ENCODE results near the gene DOK3.
A peak's percentile ranks its signal among the peaks of the same experiment; 100 is the strongest.

The DOK3 gene

GRCh38 chr5:177456976-177457851 is 52.4 kb downstream of the DOK3 start:
- DNase-seq (ENCODE audit: low read depth in 1 of 2, low spot score in 1 of 2): peak; percentile 97 to 98
- TF ChIP-seq JUND (IDR thresholded peaks at IDR 0.05; ENCODE audit: low read depth): no peak
- in situ Hi-C loops (cut with HindIII; ENCODE audit: low pct_unique_long_range_greater_than_20kb, low sequenced_read_pairs): no loop called here

- in situ Hi-C loops (cut with HindIII; ENCODE audit: low pct_unique_long_range_greater_than_20kb, low sequenced_read_pairs): no loop called here
- no peak for DNase-seq (ENCODE audit: low read depth in 1 of 2, low spot score in 1 of 2)
- TF ChIP-seq JUND (IDR thresholded peaks at IDR 0.05; ENCODE audit: low read depth): no peak
These were observed 53.0 kb downstream of the DOK3 start for GRCh38 chr5:177456591-177456964.

GRCh38 chr5:177455661-177456590 is 53.7 kb downstream of the DOK3 start:
- peak; percentile 92 to 98 for DNase-seq (ENCODE audit: low read depth in 1 of 2, low spot score in 1 of 2)
- in situ Hi-C loops (cut with HindIII; ENCODE audit: low pct_unique_long_range_greater_than_20kb, low sequenced_read_pairs): no loop called here
- TF ChIP-seq JUND (IDR thresholded peaks at IDR 0.05; ENCODE audit: low read depth): no peak

GRCh38 chr5:177455036-177455660 is 54.5 kb downstream of the DOK3 start:
- in situ Hi-C loops (cut with HindIII; ENCODE audit: low pct_unique_long_range_greater_than_20kb, low sequenced_read_pairs): no loop called here
- DNase-seq (ENCODE audit: low read depth in 1 of 2, low spot score in 1 of 2): peak; percentile 82 to 87
- TF ChIP-seq JUND (IDR thresholded peaks at IDR 0.05; ENCODE audit: low read depth): no peak

GRCh38 chr5:177454397-177455035 is 55.1 kb downstream of the DOK3 start:
- peak; percentile 93 to 100 for DNase-seq (ENCODE audit: low read depth in 1 of 2, low spot score in 1 of 2)
- in situ Hi-C loops (cut with HindIII; ENCODE audit: low pct_unique_long_range_greater_than_20kb, low sequenced_read_pairs): no loop called here
- TF ChIP-seq JUND (IDR thresholded peaks at IDR 0.05; ENCODE audit: low read depth): no peak; the same call in 1 of the 2 replicates

GRCh38 chr5:177453852-177454396 is 55.7 kb downstream of the DOK3 start:
- no peak for TF ChIP-seq JUND (IDR thresholded peaks at IDR 0.05; ENCODE audit: low read depth)
- in situ Hi-C loops (cut with HindIII; ENCODE audit: low pct_unique_long_range_greater_than_20kb, low sequenced_read_pairs): no loop called here
- DNase-seq (ENCODE audit: low read depth in 1 of 2, low spot score in 1 of 2): no peak

GRCh38 chr5:177452688-177453638 is 56.7 kb downstream of the DOK3 start:
- TF ChIP-seq JUND (IDR thresholded peaks at IDR 0.05; ENCODE audit: low read depth): no peak
- no peak for DNase-seq (ENCODE audit: low read depth in 1 of 2, low spot score in 1 of 2)
- in situ Hi-C loops (cut with HindIII; ENCODE audit: low pct_unique_long_range_greater_than_20kb, low sequenced_read_pairs): no loop called here

Measured in T47D (cell line).